Stimulated activated naive CD8-positive, alpha-beta T cell treated with anti-CD3 and anti-CD28 coated beads, Interleukin-15, Interleukin-2, amounts not matched to agents 100 ng/mL and 50 ng/mL, for 24 hours (primary cell): ENCODE results near the gene MIAT.
A peak's percentile ranks its signal among the peaks of the same experiment; 100 is the strongest.

Experiments used
- H3K27ac Mint-ChIP-seq: one replicate; pipeline ENCODE4 v1.8.0; 2021; ENCODE audit warnings: mild to moderate bottlenecking, mixed read lengths
- H3K27me3 Mint-ChIP-seq: one replicate; pipeline ENCODE4 v1.8.0; 2021; ENCODE audit warnings: mixed read lengths
- H3K36me3 Mint-ChIP-seq: one replicate; pipeline ENCODE4 v1.8.0; 2021; ENCODE audit warnings: low read depth, mixed read lengths
- H3K4me1 Mint-ChIP-seq: one replicate; pipeline ENCODE4 v1.8.0; 2021; ENCODE audit warnings: low read depth, mixed read lengths
- H3K4me3 Mint-ChIP-seq: one replicate; pipeline ENCODE4 v1.8.0; 2021; ENCODE audit warnings: mild to moderate bottlenecking, mixed read lengths
- H3K9me3 Mint-ChIP-seq: one replicate; pipeline ENCODE4 v1.8.0; 2021; ENCODE audit warnings: mixed read lengths

MIAT gene

GRCh38 chr22:26671317-26672059 lies 14.1 kb downstream of the MIAT start:
- Mint-ChIP-seq H3K36me3 (peaks cover 16% of the 10 kb centered on the region), H3K9me3 (no peaks in the 10 kb centered on the region), H3K4me3 (peak overlapping the region; percentile 93), H3K27me3 (no peaks in the 10 kb centered on the region), H3K4me1 (peaks cover 75% of the 10 kb centered on the region), H3K27ac (peak overlapping the region; percentile 98)

GRCh38 chr22:26672060-26672471 lies 14.7 kb downstream of the MIAT start:
- peaks cover 16% of the 10 kb centered on the region for H3K36me3 Mint-ChIP-seq
- peak overlapping the region; percentile 98 for H3K27ac Mint-ChIP-seq

GRCh38 chr22:26672590-26673468 lies 15.4 kb downstream of the MIAT start:
- peak overlapping the region; percentile 98 for H3K27ac Mint-ChIP-seq
- H3K4me1 Mint-ChIP-seq, result peaks cover 81% of the 10 kb centered on the region
- H3K27me3 Mint-ChIP-seq, result no peaks in the 10 kb centered on the region
- peaks cover 19% of the 10 kb centered on the region for H3K36me3 Mint-ChIP-seq
- no peaks in the 10 kb centered on the region for H3K9me3 Mint-ChIP-seq
- H3K4me3 Mint-ChIP-seq, result peak overlapping the region; percentile 93

More at GRCh38 chr22:26672060-26672471, 14.7 kb downstream of the MIAT start:
- H3K27me3 Mint-ChIP-seq, result no peaks in the 10 kb centered on the region
- no peaks in the 10 kb centered on the region for H3K9me3 Mint-ChIP-seq
- peaks cover 77% of the 10 kb centered on the region for H3K4me1 Mint-ChIP-seq
- peak overlapping the region; percentile 93 for H3K4me3 Mint-ChIP-seq

- Mint-ChIP-seq H3K27ac (peak overlapping the region; percentile 98), H3K27me3 (no peaks in the 10 kb centered on the region), H3K4me3 (peak overlapping the region; percentile 93), H3K4me1 (peaks cover 87% of the 10 kb centered on the region), H3K9me3 (no peaks in the 10 kb centered on the region), H3K36me3 (peaks cover 19% of the 10 kb centered on the region)
Observed at GRCh38 chr22:26673486-26673885, 16.1 kb downstream of the MIAT start.

GRCh38 chr22:26674211-26675190 lies 17.1 kb downstream of the MIAT start:
- Mint-ChIP-seq H3K4me1 (peaks cover 86% of the 10 kb centered on the region), H3K4me3 (peak overlapping the region; percentile 93), H3K9me3 (no peaks in the 10 kb centered on the region), H3K36me3 (peaks cover 19% of the 10 kb centered on the region), H3K27me3 (no peaks in the 10 kb centered on the region), H3K27ac (peak overlapping the region; percentile 98)

- H3K9me3 Mint-ChIP-seq, result no peaks in the 10 kb centered on the region
- H3K27me3 Mint-ChIP-seq, result no peaks in the 10 kb centered on the region
- peaks cover 19% of the 10 kb centered on the region for H3K36me3 Mint-ChIP-seq
- peak overlapping the region; percentile 98 for H3K27ac Mint-ChIP-seq
- H3K4me3 Mint-ChIP-seq, result peak overlapping the region; percentile 93
- peaks cover 79% of the 10 kb centered on the region for H3K4me1 Mint-ChIP-seq
Observed at GRCh38 chr22:26675687-26676268, 18.4 kb downstream of the MIAT start.

GRCh38 chr22:26677217-26677616 lies 19.8 kb downstream of the MIAT start:
- Mint-ChIP-seq H3K4me3 (no peak overlapping the region), H3K36me3 (peaks cover 24% of the 10 kb centered on the region), H3K27me3 (no peaks in the 10 kb centered on the region), H3K4me1 (peaks cover 64% of the 10 kb centered on the region), H3K9me3 (no peaks in the 10 kb centered on the region), H3K27ac (peak overlapping the region; percentile 81)

- no peak overlapping the region for H3K4me3 Mint-ChIP-seq
- peaks cover 31% of the 10 kb centered on the region for H3K36me3 Mint-ChIP-seq
Observed at GRCh38 chr22:26679003-26679629, 21.7 kb downstream of the MIAT start.

GRCh38 chr22:26680485-26680884 lies 23.1 kb downstream of the MIAT start:
- Mint-ChIP-seq H3K4me3 (no peak overlapping the region), H3K36me3 (peaks cover 23% of the 10 kb centered on the region), H3K27me3 (no peaks in the 10 kb centered on the region), H3K27ac (no peak overlapping the region), H3K4me1 (peaks cover 37% of the 10 kb centered on the region), H3K9me3 (no peaks in the 10 kb centered on the region)

More at GRCh38 chr22:26679003-26679629, 21.7 kb downstream of the MIAT start:
- Mint-ChIP-seq H3K4me1 (peaks cover 51% of the 10 kb centered on the region), H3K27me3 (no peaks in the 10 kb centered on the region), H3K9me3 (no peaks in the 10 kb centered on the region), H3K27ac (no peak overlapping the region)

GRCh38 chr22:26681395-26681821 lies 24.0 kb downstream of the MIAT start:
- Mint-ChIP-seq H3K9me3 (no peaks in the 10 kb centered on the region), H3K4me1 (peaks cover 29% of the 10 kb centered on the region), H3K27ac (no peak overlapping the region), H3K36me3 (peaks cover 16% of the 10 kb centered on the region), H3K4me3 (no peak overlapping the region), H3K27me3 (no peaks in the 10 kb centered on the region)

GRCh38 chr22:26684168-26684567 lies 26.8 kb downstream of the MIAT start:
- peak overlapping the region; percentile 17 for H3K27ac Mint-ChIP-seq
- H3K27me3 Mint-ChIP-seq, result no peaks in the 10 kb centered on the region
- peaks cover 17% of the 10 kb centered on the region for H3K4me1 Mint-ChIP-seq
- H3K36me3 Mint-ChIP-seq, result peaks cover 17% of the 10 kb centered on the region
- no peaks in the 10 kb centered on the region for H3K9me3 Mint-ChIP-seq
- no peak overlapping the region for H3K4me3 Mint-ChIP-seq

- Mint-ChIP-seq H3K27me3 (no peaks in the 10 kb centered on the region), H3K4me1 (peaks cover 14% of the 10 kb centered on the region), H3K4me3 (no peak overlapping the region), H3K36me3 (peaks cover 21% of the 10 kb centered on the region), H3K27ac (no peak overlapping the region), H3K9me3 (no peaks in the 10 kb centered on the region)
Observed at GRCh38 chr22:26685601-26686000, 28.2 kb downstream of the MIAT start.

GRCh38 chr22:26687439-26687838 lies 30.1 kb downstream of the MIAT start:
- H3K4me1 Mint-ChIP-seq, result peaks cover 26% of the 10 kb centered on the region
- no peak overlapping the region for H3K27ac Mint-ChIP-seq
- peaks cover 21% of the 10 kb centered on the region for H3K36me3 Mint-ChIP-seq
- H3K9me3 Mint-ChIP-seq, result no peaks in the 10 kb centered on the region
- H3K27me3 Mint-ChIP-seq, result no peaks in the 10 kb centered on the region
- no peak overlapping the region for H3K4me3 Mint-ChIP-seq
